Inflammatory macrophage (primary cell): ENCODE results near the gene NFKBIA.
A peak's percentile ranks its signal among the peaks of the same experiment; 100 is the strongest.
"Not testable (repeated sequence)": the region's sequence is repeated elsewhere in the genome, so short reads cannot be mapped to it uniquely, and the experiment has no call there.

Experiments used
- DNase-seq, 2 donors: peaks; one replicate each; pipeline ENCODE4 v3.0.0-alpha.2; 2020 to 2022

NFKBIA gene

DNA sequence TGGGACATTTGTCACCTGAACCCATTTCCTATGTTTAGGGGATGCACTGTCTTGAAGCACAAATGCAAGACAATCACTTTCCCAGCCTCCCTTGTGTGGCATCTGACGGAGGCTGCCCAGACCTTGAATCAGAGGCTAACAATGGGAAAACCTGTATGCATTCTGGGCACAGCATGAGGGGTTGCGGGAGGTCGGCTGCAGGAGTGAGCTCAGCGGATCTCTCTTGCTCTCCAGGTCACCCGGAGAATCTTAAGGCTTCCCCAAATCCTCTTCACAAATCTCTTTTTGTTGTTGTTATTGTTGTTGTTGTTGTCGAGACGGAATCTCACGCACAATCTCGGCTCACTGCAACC, 15.3 kb downstream of the NFKBIA start:
- DNase-seq, result no peak

DNA sequence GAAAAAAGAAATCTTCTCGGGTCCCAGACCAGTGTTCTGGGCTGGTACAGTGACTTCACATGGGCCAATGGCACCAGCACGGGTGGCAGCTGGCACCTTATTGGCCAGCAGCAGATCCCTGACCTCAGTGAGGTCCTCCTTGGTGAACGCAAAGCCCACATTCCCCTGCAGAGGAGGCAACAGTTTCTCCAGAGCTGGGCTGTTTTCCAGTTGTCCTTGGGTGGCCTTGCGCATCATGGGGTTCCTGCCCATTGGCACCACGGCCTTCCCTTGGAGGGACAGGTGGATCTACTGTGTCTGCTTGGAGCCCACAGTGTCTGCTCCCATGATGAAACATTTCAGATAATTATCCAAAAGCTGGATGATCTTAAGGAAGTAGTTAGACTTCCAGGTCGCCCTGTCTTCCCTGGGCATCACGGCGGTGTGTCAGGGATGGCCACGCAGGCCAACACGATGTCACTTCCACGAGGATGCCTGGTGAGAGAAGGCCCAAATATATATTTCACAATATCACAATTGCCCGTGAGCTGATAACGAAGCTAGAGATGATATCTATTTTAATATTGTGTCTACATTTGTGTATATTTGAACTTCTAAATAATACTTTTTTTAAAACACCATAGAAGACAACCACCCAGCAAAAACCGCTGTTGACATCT, 15.8 kb downstream of the NFKBIA start:
- no peak for DNase-seq

DNA sequence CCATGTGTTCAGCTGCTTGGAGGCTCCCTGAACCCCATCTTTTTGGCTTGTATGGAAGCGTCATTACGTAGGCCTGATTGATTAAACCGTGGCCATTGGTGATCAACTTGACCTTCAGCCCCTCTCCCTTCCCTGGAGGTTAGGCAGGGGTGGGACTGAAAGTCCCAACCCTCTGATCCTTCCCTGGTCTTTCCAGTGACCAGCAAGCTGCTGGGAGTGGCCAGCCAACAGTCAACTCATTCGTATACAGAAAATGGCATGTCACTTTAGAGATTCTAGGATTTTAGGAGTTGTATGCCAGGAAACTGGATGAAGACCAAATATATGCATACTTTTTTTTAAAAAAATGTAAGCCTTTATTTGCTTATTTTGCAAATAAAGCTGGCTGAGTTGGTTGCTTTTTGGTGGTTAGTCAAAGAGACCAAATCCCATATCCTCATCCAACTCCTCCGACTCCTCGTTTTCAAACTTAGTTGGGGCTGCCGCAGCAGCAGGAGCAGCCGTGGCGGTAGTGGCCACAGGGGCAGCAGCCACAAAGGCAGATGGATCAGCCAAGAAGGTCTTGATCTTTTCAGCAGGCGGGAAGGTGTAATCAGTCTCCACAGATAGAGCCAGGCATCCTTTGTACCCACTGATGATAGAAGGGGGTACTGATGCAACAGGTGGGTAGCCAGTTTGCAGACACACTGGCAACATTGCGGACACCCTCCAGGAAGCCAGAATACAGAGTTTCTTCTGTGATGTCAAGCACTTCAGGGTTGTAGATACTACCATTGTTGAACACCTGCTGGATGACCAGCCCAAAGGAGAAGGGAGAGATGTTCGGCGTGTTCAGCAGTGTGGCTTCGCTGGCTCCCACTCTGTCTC, 16.6 kb downstream of the NFKBIA start:
- DNase-seq, result no peak

DNA sequence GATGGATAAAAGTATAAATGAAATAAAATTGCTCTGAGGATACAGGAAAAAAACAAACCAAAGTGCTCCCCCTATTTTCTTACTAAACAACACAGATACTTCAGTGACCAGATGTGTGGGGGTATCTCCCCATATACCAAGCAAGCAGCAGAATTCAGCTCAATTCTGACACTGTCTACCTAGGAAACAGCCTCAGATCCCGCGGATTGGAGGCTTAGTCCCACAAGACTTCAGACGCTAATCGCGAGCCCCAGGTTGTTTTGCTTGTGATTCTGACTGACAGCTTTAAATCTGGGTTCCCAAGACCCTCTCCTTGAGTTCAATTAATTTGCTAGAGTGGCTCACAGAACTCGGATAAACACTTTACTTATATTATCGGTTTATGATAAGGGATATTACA, 17.3 kb downstream of the NFKBIA start:
- DNase-seq, result no peak

DNA sequence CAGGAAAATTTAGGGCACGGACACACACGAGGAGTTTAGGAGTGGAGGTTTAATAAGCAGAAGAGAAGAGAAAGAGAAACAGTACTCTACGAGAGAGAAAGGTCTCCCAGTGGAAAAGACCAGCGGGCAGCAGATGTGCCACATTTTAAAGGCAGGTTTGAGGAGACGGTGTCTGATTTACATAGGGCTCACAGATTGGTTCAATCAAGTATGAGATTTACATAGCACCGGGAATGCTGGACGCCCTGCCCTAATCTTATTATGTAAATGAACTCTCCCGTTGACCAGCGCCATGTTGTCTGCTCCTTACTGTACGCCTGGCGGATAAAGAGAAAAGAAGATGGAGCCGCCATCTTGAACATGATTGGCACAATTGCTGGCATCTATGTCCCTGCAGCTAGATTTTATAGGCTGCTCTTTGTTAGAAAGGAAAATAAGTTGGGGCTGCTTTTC, 17.9 kb downstream of the NFKBIA start:
- DNase-seq, result no peak

DNA sequence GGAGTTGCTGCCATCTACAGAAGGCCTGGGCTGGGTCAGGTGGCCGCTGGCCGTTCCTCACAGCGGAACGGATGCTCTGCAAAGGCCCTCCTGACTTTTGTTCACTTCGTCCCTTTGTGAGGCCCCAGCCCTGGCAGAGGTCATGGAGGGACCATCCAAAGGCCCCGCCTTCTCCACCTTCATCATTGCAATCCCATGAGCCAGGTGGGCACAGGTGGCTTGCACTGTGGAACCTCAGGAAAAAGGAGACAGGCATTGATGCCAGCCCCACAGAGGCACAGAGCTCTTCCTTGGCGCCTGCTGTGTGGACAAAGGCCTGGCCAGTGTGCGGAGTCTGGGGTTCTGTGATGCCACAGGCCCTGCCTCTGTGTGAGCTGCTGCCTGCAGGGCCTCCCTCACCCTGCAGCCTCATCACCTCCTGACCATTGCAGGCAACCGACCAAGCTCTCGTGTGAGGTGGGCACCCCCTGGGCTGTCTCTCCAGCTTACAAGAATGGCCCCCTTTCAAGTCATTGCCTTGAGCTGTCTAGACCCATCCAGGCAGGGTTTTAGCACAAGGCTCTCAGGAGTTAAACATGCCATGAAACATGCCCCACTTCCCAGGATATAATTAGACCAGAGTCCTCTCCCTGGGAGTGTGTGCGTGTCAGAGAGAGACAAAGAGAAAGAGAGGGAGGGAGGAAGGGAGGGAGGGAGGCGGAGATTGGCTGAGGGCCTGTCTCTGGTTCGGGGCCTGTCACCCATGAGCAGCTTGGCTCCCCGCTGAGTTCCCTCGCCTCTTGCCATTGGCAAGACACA, 19.3 kb downstream of the NFKBIA start:
- DNase-seq, result no peak

DNA sequence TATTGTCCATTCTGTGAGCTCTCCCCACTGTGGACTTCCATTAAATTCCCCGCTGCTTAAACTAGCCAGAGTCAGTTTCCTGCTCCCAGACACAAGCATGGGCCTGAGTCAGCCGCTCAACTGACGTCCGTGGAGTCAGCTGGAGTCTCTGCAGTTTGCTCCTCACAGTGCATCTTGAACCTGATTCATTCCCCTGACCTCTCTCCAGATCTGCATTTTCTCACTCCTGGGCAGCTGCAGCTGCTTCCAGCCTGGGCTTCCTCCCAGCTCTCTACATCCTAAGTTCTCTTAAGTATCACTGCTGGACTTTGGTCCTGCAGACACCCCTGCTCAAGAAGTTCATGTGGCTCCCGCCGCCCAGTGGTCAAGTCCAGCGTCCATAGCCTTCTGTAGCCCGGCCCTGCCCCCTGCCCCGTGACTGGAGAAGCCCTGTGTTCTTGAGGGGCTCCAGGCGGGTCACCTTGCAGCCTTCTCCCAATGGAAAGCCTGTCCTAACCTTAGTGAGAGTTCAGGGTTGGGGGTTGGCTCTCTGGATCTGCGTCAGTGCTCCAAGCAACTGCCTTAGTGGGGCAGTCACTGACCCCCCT, 20.0 kb downstream of the NFKBIA start:
- DNase-seq, result no peak

DNA sequence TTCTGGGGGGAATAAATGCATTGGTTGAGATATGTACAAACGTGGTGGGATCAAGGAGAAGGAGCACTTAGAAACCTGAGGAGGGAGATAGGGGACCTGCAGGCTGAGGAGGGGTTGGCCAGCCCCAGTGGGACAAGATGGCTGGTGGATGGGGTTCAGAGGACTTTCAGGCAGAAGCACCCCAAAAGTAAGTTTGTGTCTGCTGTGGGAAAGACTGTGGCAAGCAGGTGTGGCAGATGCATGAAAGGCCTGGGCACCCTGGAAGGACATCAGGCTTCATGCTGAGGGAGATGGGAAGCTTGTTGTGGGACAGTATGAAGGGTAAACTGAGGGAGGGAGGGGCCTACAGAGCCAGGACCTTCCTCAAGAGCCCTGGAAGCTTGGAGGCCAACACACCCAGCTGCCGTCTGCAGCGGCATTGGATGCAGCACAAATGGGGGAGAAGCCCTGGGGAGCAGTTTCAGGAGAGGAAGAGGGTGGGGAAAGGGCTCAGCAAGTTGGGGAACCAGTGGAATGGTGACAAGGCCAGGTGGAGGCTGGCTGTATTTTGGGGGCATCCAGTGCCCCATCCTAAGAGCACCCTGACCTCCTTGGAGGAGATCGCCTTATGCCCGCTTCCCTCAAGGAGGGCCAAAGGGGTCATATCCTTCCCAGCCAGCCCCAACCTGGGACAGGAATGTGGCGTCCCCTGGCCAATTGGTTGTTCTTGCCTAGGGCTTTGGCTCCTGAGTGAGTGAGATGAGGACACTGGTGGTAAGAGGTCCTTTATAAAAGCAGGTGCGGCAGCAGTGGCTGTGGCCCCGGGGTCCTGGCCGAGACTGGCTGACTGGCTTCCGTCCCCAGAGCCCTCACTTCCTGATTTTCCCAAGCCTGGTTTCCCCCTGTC, 20.7 kb downstream of the NFKBIA start:
- no peak for DNase-seq

DNA sequence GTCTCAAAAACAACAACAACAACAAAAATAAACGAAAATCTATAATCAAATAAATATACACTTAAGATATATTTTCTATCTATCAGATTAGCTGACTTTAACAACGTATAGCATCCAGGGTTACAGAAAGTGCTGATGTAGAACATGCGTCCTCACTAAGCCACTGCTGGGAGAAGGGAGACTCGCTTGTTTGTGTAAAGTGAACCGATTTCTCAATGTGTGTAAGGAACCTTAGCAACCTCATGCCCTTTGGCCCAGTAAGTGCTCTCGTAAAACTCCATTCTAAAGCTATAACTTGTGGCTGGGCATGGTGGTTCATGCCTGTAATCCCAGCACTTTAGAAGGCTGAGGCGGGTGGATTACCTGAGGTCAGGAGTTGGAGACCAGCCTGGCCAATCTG, 23.8 kb downstream of the NFKBIA start:
- DNase-seq, result peak in 1 of 2 donors; percentile 47

DNA sequence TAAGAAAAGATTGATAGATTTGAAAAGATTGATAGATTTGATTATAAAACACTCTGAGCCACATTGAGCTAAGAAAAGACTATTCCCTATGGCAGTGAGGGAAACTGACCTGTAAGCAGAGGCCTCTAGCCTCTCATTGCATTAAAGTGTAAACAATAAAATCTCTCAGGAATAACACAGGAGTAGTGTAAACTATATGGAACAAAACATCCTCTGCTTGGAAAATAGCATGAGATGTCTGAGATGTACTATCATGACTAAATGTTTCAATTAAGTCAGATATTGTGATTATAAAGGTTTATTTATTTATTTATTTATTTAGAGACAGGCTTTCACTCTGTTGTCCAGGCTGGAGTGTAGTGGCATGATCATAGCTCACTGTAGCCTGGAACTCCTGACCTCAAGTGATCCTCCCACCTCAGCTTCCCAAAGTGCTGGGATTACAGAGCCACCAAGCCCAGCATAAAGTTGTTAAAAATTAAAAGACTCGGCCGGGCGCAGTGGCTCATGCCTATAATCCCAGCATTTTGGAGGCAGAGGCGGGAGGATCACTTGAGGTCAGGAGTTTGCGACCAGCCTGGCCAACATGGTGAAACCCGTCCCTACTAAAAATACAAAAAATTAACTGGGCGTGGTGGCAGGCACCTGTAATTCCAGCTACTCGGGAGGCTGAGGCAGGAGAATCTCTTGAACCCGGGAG, 25.2 kb downstream of the NFKBIA start:
- not testable (repeated sequence) for DNase-seq

DNA sequence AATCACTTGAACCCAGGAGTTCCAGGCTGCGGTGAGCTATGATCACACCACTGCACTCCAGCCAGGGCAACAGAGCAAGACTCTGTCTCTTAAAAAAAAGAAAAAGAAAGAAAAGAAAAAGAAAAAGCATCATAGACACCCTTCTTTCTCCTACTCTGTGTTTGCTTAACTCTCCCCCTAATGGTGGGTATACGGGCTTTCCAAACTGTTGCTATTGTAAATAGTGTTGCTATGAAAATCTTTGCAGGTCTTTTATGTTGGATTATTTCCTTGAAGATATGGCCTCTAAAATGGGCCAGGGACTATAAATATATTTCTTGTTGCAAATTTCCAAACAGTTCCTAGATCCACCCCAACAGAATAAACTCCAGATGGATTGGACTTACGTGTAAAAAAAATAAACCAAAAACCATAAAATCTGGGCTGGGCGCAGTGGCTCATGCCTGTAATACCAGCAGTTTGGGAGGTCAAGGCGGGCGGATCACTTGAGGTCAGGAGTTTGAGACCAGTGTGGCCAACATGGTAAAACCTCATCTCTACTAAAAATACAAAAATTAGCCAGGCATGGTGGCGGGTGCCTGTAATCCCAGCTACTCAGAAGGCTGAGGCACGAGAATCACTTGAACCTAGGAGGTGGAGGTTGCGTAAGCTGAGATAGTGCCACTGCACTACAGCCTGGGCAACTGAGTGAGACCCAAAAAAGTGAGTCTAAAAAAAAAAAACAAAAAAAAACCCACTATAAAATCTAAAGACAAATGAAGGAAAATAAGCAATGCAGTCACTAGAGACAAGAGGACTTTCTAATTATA, 25.9 kb downstream of the NFKBIA start:
- DNase-seq, result no peak

DNA sequence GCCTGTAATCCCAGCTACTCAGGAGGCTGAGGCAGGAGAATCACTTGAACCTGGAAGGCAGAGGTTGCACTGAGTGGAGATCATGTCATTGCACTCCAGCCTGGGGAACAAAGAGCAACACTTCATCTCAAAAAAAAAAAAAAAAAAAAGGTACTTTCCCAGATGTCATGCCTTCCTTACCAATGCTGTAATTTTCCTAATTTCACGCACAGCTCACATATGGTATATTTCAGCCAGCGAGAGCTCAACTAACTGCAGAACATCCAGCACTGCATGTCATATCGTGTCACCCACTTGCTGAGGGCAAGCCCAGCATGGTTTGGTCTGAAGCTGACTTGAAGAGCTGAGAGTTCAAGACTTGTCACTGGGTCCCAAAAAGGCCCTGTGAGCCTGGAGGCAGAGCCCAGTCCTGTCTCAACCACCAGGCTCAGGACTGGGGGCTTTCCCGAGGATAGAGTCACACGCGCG, 29.0 kb downstream of the NFKBIA start:
- DNase-seq, result peak; percentile 68 to 78

DNA sequence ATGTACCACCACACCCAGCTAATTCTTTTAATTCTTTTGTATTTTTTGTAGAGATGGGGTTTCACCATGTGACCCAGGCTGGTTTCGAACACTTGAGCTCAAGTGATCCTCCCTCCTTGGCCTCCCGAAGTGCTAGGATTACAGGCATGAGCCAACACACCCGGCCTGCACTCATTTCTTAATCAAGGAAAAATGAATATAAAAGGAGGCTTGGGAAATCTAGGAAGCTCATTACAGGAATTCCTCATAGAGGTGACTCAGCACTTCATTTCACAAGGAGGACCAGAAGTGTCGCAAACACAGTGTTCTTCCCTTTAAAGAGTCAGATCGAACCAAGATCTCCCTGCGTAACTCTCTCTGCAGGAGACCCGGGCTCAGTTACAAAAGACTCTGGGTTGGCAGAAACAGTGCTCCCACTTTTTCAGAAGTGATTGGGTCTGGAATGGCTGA, 30.3 kb downstream of the NFKBIA start:
- DNase-seq, result peak; percentile 94 to 96

DNA sequence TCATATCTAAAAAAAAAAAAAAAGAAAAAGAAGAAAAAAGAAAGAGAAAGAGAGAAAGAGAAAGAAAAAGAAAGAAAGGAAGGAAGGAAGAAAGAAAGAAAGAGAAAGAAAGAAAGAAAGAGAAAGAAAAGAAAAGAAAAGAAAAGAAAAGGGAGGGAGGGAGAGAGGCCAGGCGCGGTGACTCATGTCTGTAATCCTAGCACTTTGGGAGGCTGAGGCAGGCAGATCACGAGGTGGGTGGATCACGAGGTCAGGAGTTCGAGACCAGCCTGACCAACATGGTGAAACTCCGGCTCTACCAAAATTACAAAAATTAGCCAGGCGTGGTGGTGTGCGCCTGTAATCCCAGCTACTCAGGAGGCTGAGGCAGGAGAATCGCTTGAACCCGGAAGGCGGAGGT, 31.3 kb downstream of the NFKBIA start:
- DNase-seq, result not testable (repeated sequence)

DNA sequence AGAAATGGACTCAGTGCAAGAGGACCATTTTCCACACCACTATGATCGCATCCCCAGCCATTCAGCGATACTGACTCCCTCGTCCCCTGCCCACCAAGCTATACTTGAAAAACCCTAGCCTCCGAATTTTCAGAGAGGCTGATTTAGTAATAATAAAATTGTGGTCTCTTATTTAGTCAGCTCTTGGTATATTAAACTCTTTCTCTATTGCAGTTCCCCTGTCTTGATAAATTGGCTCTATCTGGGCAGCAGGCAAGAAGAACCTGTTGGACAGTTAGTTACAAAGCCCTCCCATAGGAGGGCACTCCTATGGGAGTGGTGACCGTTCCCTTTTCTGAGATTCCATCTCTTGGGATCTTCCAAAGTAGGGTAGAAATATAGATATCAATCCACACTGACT, 33.6 kb downstream of the NFKBIA start:
- no peak for DNase-seq

DNA sequence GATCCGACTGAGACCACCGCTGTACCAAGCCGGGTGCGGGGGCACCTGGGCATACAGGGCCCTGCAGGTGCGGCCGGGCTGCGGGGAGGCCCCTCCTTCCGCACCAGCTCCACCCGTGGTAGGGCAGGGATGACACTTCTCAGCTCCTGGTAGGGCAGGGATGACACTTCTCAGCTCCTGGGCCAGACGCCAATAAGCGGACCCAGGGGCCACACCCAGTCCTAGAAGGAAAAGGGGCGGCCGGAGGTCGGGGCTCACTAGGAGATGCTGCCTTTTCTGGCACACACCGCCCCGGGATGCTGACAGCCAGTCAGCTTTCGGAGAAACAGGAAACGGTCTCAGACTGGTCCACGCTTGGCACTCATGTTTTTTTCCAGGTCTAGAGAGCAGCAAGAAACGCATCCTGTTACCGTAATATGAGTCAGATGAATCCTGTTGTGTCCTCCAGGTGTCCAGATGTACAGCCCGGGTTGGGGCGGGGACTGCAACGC, 34.8 kb downstream of the NFKBIA start:
- DNase-seq, result peak in 1 of 2 donors; percentile 15

DNA sequence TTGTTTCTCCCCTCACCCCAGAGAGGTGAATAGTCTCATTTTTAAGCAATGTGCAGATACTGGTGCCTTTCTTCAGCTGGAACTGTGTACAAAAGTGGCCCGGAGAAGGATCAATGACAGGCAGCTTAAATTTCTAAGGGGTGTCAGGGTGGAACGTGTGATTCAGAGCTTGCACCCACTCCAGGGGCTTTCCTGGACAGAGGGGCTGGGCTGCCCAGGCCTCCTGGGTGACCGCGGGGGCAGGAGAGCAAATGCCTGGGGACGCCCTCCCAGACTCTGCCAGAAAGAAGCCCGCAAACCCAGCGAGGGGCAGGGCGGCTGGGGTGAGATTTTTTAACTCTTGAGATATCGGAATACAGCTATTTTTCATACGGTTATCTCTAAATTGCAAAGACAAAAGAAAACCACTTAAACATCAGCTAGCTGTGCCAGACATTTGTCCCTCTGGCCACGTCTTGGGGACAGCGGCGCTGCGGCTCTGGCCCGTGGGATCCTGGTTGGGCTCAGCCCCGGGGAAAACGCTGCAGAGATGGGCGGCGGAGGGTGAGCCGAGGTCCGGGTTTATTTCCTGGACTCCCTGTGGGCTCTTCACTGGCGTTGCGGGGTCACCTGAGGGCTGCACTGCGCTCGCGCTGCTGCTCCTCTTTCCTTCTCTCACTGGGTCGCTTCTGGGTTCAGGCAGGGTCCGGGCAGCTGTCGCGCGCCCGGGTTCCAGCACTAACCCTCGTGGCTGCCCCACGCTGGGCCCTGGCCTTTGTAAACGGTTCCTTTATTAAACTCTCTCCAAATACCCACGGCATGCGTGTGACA, 35.8 kb downstream of the NFKBIA start:
- no peak for DNase-seq

DNA sequence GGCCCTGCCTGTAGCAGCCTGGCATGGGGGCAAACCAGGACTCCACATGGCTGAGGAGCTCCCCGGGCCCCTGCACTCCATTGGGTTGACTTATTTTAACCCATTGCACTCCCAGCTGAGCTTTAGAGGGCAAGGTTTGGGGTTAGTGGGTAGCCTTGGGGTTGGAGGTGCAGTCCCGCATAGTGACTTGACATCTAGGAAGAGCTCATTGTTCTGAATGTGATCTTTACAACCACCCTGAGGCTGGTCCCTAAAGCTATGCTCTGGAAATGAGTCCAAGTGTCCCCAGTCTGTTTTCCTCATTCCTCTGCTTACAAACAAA, 36.4 kb downstream of the NFKBIA start:
- DNase-seq, result no peak

DNA sequence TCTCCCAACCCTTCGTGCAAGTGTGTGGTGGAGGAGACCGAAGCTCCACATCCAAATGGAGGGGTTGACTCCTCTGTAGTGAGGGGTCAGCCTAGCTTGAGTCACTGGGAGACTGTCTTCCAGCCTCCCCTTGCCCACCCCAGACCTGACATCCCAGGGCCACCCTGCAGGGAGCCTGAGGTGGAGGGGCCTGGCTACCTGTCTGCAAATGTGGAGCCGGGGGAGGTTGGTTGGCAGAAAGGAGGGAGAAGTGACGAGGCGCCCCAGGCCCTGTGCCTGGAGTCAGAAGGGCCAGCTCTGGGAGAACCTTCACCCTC, 37.5 kb downstream of the NFKBIA start:
- no peak for DNase-seq
